Muscle of back (tissue), 11 donors: ENCODE measurements around the gene GSTCD. TPM values are rescaled to one million over a fixed set of nuclear protein-coding genes. Genes with fewer than 3 reads are reported as not detected.
"Not testable (repeated sequence)": the region's sequence is repeated elsewhere in the genome, so short reads cannot be mapped to it uniquely, and the experiment has no call there.

ENCODE experiments used
- DNase-seq, 3 donors: peaks; one replicate each; pipeline versions ENCODE4 v3.0.0 to v3.0.0-alpha.2; 2013
- polyA plus RNA-seq, 10 donors: library from polyadenylated mRNA; unstranded; fragments of 120-200 nt; gene quantifications; one replicate each; pipeline ENCODE4 v1.2.1, GENCODE V29; 2013; ENCODE audit not compliant: insufficient read length in 10 of 10

The GSTCD gene
- polyA plus RNA-seq, 10 donors, result 5.6 to 12.5 (median 9.1) TPM

- no peak for DNase-seq
Observed at GRCh38 chr4:105805501-105806120, 97.0 kb downstream of the GSTCD start.

- no peak for DNase-seq
Observed at GRCh38 chr4:105807496-105807895, 98.9 kb downstream of the GSTCD start.

- no peak for DNase-seq
Observed at GRCh38 chr4:105808030-105808749, 99.6 kb downstream of the GSTCD start.

GRCh38 chr4:105808750-105809041 is 100.1 kb downstream of the GSTCD start:
- peak in 1 of 3 donors; percentile 15 for DNase-seq

GRCh38 chr4:105815701-105816100 is 107.1 kb downstream of the GSTCD start:
- no peak for DNase-seq

- no peak for DNase-seq
Observed at GRCh38 chr4:105822061-105822460, 113.5 kb downstream of the GSTCD start.

- no peak for DNase-seq
Observed at GRCh38 chr4:105828074-105828473, 119.5 kb downstream of the GSTCD start.

GRCh38 chr4:105831189-105831588 is 122.6 kb downstream of the GSTCD start:
- DNase-seq, result no peak

- DNase-seq, result no peak
Observed at GRCh38 chr4:105835177-105835576, 126.6 kb downstream of the GSTCD start.

GRCh38 chr4:105836537-105836936 is 128.0 kb downstream of the GSTCD start:
- DNase-seq, result no peak

GRCh38 chr4:105837037-105837436 is 128.5 kb downstream of the GSTCD start:
- no peak for DNase-seq

GRCh38 chr4:105838082-105838481 is 129.5 kb downstream of the GSTCD start:
- DNase-seq, result no peak

- DNase-seq, result peak in 1 of 3 donors; percentile 21
Observed at GRCh38 chr4:105840426-105841174, 132.0 kb downstream of the GSTCD start.

GRCh38 chr4:105843941-105844340 is 135.4 kb downstream of the GSTCD start:
- DNase-seq, result no peak

GRCh38 chr4:105845559-105845958 is 137.0 kb downstream of the GSTCD start:
- DNase-seq, result no peak

GRCh38 chr4:105848359-105848758 is 139.8 kb downstream of the GSTCD start:
- DNase-seq, result not testable (repeated sequence)

GRCh38 chr4:105851196-105851595 is 142.6 kb downstream of the GSTCD start:
- DNase-seq, result no peak

- DNase-seq, result not testable (repeated sequence)
Observed at GRCh38 chr4:105852230-105852629, 143.6 kb downstream of the GSTCD start.

GRCh38 chr4:105858466-105859040 is 150.0 kb downstream of the GSTCD start:
- DNase-seq, result no peak

GRCh38 chr4:105859233-105859632 is 150.6 kb downstream of the GSTCD start:
- DNase-seq, result no peak

GRCh38 chr4:105870963-105871362 is 162.4 kb downstream of the GSTCD start:
- no peak for DNase-seq

GRCh38 chr4:105871997-105872396 is 163.4 kb downstream of the GSTCD start:
- DNase-seq, result no peak

- no peak for DNase-seq
Observed at GRCh38 chr4:105875233-105875632, 166.6 kb downstream of the GSTCD start.
